ENCODE data around the gene MTHFD2L. TPM values are rescaled to one million over a fixed set of nuclear protein-coding genes. Genes with fewer than 3 reads are reported as not detected.

MTHFD2L gene
- total and polyA plus RNA-seq, 7 donors, result 6.8 to 27.1 (median 16.2) TPM

- Histone ChIP-seq H3K4me1 (no peaks in the 10 kb centered on the region), H3K9me3 (no peaks in the 10 kb centered on the region), H3K27ac (no peak overlapping the region), H3K36me3 (peaks cover 0 to 5% (median 0%) of the 10 kb centered on the region in 4 donors), H3K4me3 (no peak overlapping the region), H3K27me3 (no peaks in the 10 kb centered on the region)
- no peak for TF ChIP-seq EP300 (IDR thresholded peaks at IDR 0.05)
- TF ChIP-seq POLR2AphosphoS5 (IDR thresholded peaks at IDR 0.05), result no peak
- TF ChIP-seq CTCF (IDR thresholded peaks at IDR 0.05), result no peak
- TF ChIP-seq POLR2A (IDR thresholded peaks at IDR 0.05), result no peak
- intact Hi-C loops (cut with DNase I), result no loop called here
- no peak for DNase-seq
These were observed 129.9 kb downstream of the MTHFD2L start for GRCh38 chr4:74287791-74288190.

GRCh38 chr4:74291471-74291870 lies 133.6 kb downstream of the MTHFD2L start:
- no peak for TF ChIP-seq POLR2AphosphoS5 (IDR thresholded peaks at IDR 0.05)
- no peak for TF ChIP-seq POLR2A (IDR thresholded peaks at IDR 0.05)
- TF ChIP-seq EP300 (IDR thresholded peaks at IDR 0.05), result no peak
- no peak for TF ChIP-seq CTCF (IDR thresholded peaks at IDR 0.05)
- no peak overlapping the region for H3K27ac ChIP-seq
- H3K9me3 ChIP-seq, result no peaks in the 10 kb centered on the region
- no peak overlapping the region for H3K4me3 ChIP-seq
- H3K36me3 ChIP-seq, result peaks cover 0 to 5% (median 0%) of the 10 kb centered on the region in 4 donors
- no peaks in the 10 kb centered on the region for H3K4me1 ChIP-seq
- intact Hi-C loops (cut with DNase I), result no loop called here
- H3K27me3 ChIP-seq, result no peaks in the 10 kb centered on the region
- DNase-seq, result no peak
- WGBS, 2 donors, result 94 to 95% methylated on average over 1 of the region's 1 CpG

- intact Hi-C loops (cut with DNase I), result no loop called here
- H3K4me3 ChIP-seq, result no peak overlapping the region
- no peaks in the 10 kb centered on the region for H3K27me3 ChIP-seq
- no peaks in the 10 kb centered on the region for H3K4me1 ChIP-seq
- no peak overlapping the region for H3K27ac ChIP-seq
- TF ChIP-seq POLR2AphosphoS5 (IDR thresholded peaks at IDR 0.05) (no peak), EP300 (IDR thresholded peaks at IDR 0.05) (no peak), CTCF (IDR thresholded peaks at IDR 0.05) (no peak), POLR2A (IDR thresholded peaks at IDR 0.05) (no peak)
- H3K36me3 ChIP-seq, result peaks cover 0 to 5% (median 0%) of the 10 kb centered on the region in 4 donors
- no peaks in the 10 kb centered on the region for H3K9me3 ChIP-seq
- DNase-seq, result no peak
These were observed 134.4 kb downstream of the MTHFD2L start for GRCh38 chr4:74292111-74292870.

GRCh38 chr4:74293558-74293957 lies 135.6 kb downstream of the MTHFD2L start:
- Histone ChIP-seq H3K4me1 (no peaks in the 10 kb centered on the region), H3K27ac (no peak overlapping the region), H3K36me3 (no peaks in the 10 kb centered on the region), H3K4me3 (no peak overlapping the region), H3K27me3 (no peaks in the 10 kb centered on the region), H3K9me3 (no peaks in the 10 kb centered on the region)
- intact Hi-C loops (cut with DNase I), result no loop called here
- DNase-seq, result no peak
- TF ChIP-seq POLR2AphosphoS5 (IDR thresholded peaks at IDR 0.05) (no peak), EP300 (IDR thresholded peaks at IDR 0.05) (no peak), CTCF (IDR thresholded peaks at IDR 0.05) (no peak), POLR2A (IDR thresholded peaks at IDR 0.05) (no peak)
- WGBS, 2 donors, result 92 to 97% methylated on average over 2 of the region's 2 CpGs

GRCh38 chr4:74294681-74295080 lies 136.8 kb downstream of the MTHFD2L start:
- intact Hi-C loops (cut with DNase I), result no loop called here

More at GRCh38 chr4:74294681-74295080, 136.8 kb downstream of the MTHFD2L start:
- Histone ChIP-seq H3K4me1 (no peaks in the 10 kb centered on the region), H3K27me3 (no peaks in the 10 kb centered on the region), H3K27ac (no peak overlapping the region), H3K36me3 (no peaks in the 10 kb centered on the region), H3K4me3 (no peak overlapping the region), H3K9me3 (no peaks in the 10 kb centered on the region)
- TF ChIP-seq POLR2A (IDR thresholded peaks at IDR 0.05) (no peak), EP300 (IDR thresholded peaks at IDR 0.05) (no peak)
- WGBS, 2 donors, result 92 to 96% methylated on average over 1 of the region's 1 CpG
- DNase-seq, result no peak
